ENCODE results near the gene FTSJ3.
A peak's percentile ranks its signal among the peaks of the same experiment; 100 is the strongest.

FTSJ3 gene

GRCh38 chr17:63830904-63831491 lies 3.5 kb upstream of the FTSJ3 start:
- no peak for DNase-seq (ENCODE audit: low read depth, low spot score)
- ChIA-PET POLR2A (no interaction called here), CTCF (interaction anchor here (0.9 to 6.3 kb wide), 2 partner anchors 9 to 34 kb away, joined by 4 to 58 read pairs; partner anchors contain the start of gene SMARCD2)
- H3K4me3 ChIP-seq (ENCODE audit: low read depth, low read length), result no peak overlapping the region
- TF ChIP-seq CTCF (IDR thresholded peaks at IDR 0.05; ENCODE audit: insufficient read depth, low read length, missing control alignments), result no peak

GRCh38 chr17:63830278-63830677 lies 2.8 kb upstream of the FTSJ3 start:
- ChIA-PET POLR2A (interaction anchor here (1.1 kb wide), 1 partner anchor 8 kb away, joined by 5 read pairs; no protein-coding TSS in a partner anchor), CTCF (interaction anchor here (6.3 kb wide), 1 partner anchor 10 kb away, joined by 58 read pairs; the partner anchor contains the start of gene SMARCD2)
- no peak for TF ChIP-seq CTCF (IDR thresholded peaks at IDR 0.05; ENCODE audit: insufficient read depth, low read length, missing control alignments)
- no peak overlapping the region for H3K4me3 ChIP-seq (ENCODE audit: low read depth, low read length)
- no peak for DNase-seq (ENCODE audit: low read depth, low spot score)

- H3K4me3 ChIP-seq (ENCODE audit: low read depth, low read length), result no peak overlapping the region
- POLR2A ChIA-PET, result interaction anchor here (1.0 kb wide), 1 partner anchor 12 kb away, joined by 4 read pairs; no protein-coding TSS in a partner anchor
- no peak for TF ChIP-seq CTCF (IDR thresholded peaks at IDR 0.05; ENCODE audit: insufficient read depth, low read length, missing control alignments)
- DNase-seq (ENCODE audit: low read depth, low spot score), result no peak
- CTCF ChIA-PET, result interaction anchor here (0.7 to 6.3 kb wide), 5 partner anchors 10 to 79 kb away, joined by 3 to 58 read pairs (median 6); partner anchors contain the start of gene SMARCD2
Measured at GRCh38 chr17:63828936-63829335, 1.5 kb upstream of the FTSJ3 start.

GRCh38 chr17:63827801-63828221 lies 348 bp upstream of the FTSJ3 start:
- no peak for TF ChIP-seq CTCF (IDR thresholded peaks at IDR 0.05; ENCODE audit: insufficient read depth, low read length, missing control alignments)

GRCh38 chr17:63826468-63827001 lies 928 bp downstream of the FTSJ3 start:
- DNase-seq (ENCODE audit: low read depth, low spot score), result no peak
- H3K4me3 ChIP-seq (ENCODE audit: low read depth, low read length), result peak overlapping the region; percentile 84
- CTCF ChIA-PET, result interaction anchor here (0.8 to 0.9 kb wide), 2 partner anchors 22 to 25 kb away, joined by 3 read pairs; no protein-coding TSS in a partner anchor
- POLR2A ChIA-PET, result interaction anchor here (0.6 to 2.4 kb wide), 5 partner anchors 9 to 434 kb away, joined by 3 to 13 read pairs (median 5); partner anchors contain the start of genes CCDC47 and DDX42
- no peak for TF ChIP-seq CTCF (IDR thresholded peaks at IDR 0.05; ENCODE audit: insufficient read depth, low read length, missing control alignments)

More at GRCh38 chr17:63827801-63828221, 348 bp upstream of the FTSJ3 start:
- POLR2A ChIA-PET, result interaction anchor here (0.7 to 1.3 kb wide), 3 partner anchors 13 to 153 kb away, joined by 3 to 5 read pairs (median 4); no protein-coding TSS in a partner anchor
- DNase-seq (ENCODE audit: low read depth, low spot score), result no peak
- H3K4me3 ChIP-seq (ENCODE audit: low read depth, low read length), result peak overlapping the region; percentile 84
- CTCF ChIA-PET, result interaction anchor here (0.8 to 6.3 kb wide), 6 partner anchors 9 to 86 kb away, joined by 3 to 58 read pairs (median 5); partner anchors contain the start of gene SMARCD2

GRCh38 chr17:63824362-63824761 lies 3.1 kb downstream of the FTSJ3 start:
- TF ChIP-seq CTCF (IDR thresholded peaks at IDR 0.05; ENCODE audit: insufficient read depth, low read length, missing control alignments), result no peak
- no peak for DNase-seq (ENCODE audit: low read depth, low spot score)
- POLR2A ChIA-PET, result no interaction called here
- CTCF ChIA-PET, result interaction anchor here (1.3 to 2.7 kb wide), 4 partner anchors 10 to 24 kb away, joined by 3 to 9 read pairs (median 4); no protein-coding TSS in a partner anchor
- no peak overlapping the region for H3K4me3 ChIP-seq (ENCODE audit: low read depth, low read length)
